ENCODE data around the gene IPCEF1. TPM values are rescaled to one million over a fixed set of nuclear protein-coding genes. Genes with fewer than 3 reads are reported as not detected.

IPCEF1 gene
- polyA plus RNA-seq, 2 of the 4 experiments (the other 2 are of a cell fraction): 0.01 TPM; not detected in 1

GRCh38 chr6:154209555-154209954 lies 147.0 kb downstream of the IPCEF1 start:
- ATAC-seq: no peak
- CTCF ChIA-PET: interaction anchor here (0.6 kb wide), 1 partner anchor 10 kb away, joined by 3 read pairs; no protein-coding TSS in a partner anchor

More at GRCh38 chr6:154209555-154209954, 147.0 kb downstream of the IPCEF1 start:
- H3K4me1 ChIP-seq: no peaks in the 10 kb centered on the region
- no peaks in the 10 kb centered on the region for H3K9me3 ChIP-seq
- no peak overlapping the region for H3K27ac ChIP-seq
- H3K4me2 ChIP-seq: no peak overlapping the region
- POLR2A ChIA-PET: no interaction called here
- H3K4me3 ChIP-seq: no peak overlapping the region
- no peak for FAIRE-seq
- TF ChIP-seq ZFP36 (IDR thresholded peaks at IDR 0.05; ENCODE audit: borderline replicate concordance, partially characterized antibody) (no peak), MAFK (IDR thresholded peaks at IDR 0.05; ENCODE audit: partially characterized antibody) (no peak), FOXS1 (CRISPR knock-in tag; IDR thresholded peaks at IDR 0.05) (no peak), RFX5 (IDR thresholded peaks at IDR 0.05) (no peak), ELK1 (IDR thresholded peaks at IDR 0.05; ENCODE audit: low read depth, low read length) (no peak), KDM1A (IDR thresholded peaks at IDR 0.05; ENCODE audit: low read depth) (no peak), FOSB (CRISPR knock-in tag; IDR thresholded peaks at IDR 0.05) (no peak), JUNB (IDR thresholded peaks at IDR 0.05) (no peak), CTCF (IDR thresholded peaks at IDR 0.05) (no peak), SREBF2 (IDR thresholded peaks at IDR 0.05) (no peak), PBX3 (IDR thresholded peaks at IDR 0.05) (no peak), BHLHE40 (IDR thresholded peaks at IDR 0.05; ENCODE audit: low read depth, low read length) (no peak), HOXA7 (CRISPR knock-in tag; IDR thresholded peaks at IDR 0.05) (no peak), REST (IDR thresholded peaks at IDR 0.05) (no peak), RARB (CRISPR knock-in tag; IDR thresholded peaks at IDR 0.05) (no peak), HOXB5 (CRISPR knock-in tag; IDR thresholded peaks at IDR 0.05) (no peak)
- DNase-seq (ENCODE audit: low read depth in 1 of 2, low spot score in 1 of 2): no peak
- 33% methylated on average over 3 of the region's 3 CpGs for WGBS (ENCODE audit: missing lambda C conversion rate)
